SK-N-SH (cell line): ENCODE data around the gene KCND3. TPM values are rescaled to one million over a fixed set of nuclear protein-coding genes. Genes with fewer than 3 reads are reported as not detected.

Experiments
- CTCF ChIA-PET: fragments of 300-600, 350-600 bp; formaldehyde crosslinking; extraction: SDS; loops from one replicate; lab custom pipeline; 2021; lab: Yijun Ruan, JAX
- POLR2A ChIA-PET: fragments of 350-600 bp; sonication (Branson Sonifier 250); formaldehyde crosslinking; extraction: SDS; loops from one replicate; lab custom pipeline; 2020; ENCODE audit warnings: antibody characterized with exemption, inconsistent platforms; lab: Yijun Ruan, JAX
- DNase-seq: peaks from one replicate; pipeline ENCODE4 v3.0.0; 2012
- H2AFZ ChIP-seq: fragments of 200-600 bp; sonication (generic); 2 replicates; pipeline ENCODE4 v1.8.1; 2016; ENCODE audit warnings: antibody characterized with exemption, mild to moderate bottlenecking, low read depth
- H3F3A ChIP-seq: fragments of 200-600 bp; sonication (generic); replicated peaks from 2 replicates; pipeline ENCODE3; 2016; ENCODE audit warnings: antibody characterized with exemption, mild to moderate bottlenecking; ENCODE audit not compliant: insufficient read depth
- H3K27ac ChIP-seq, 2 experiments: fragments of 200-500 bp in 1 of 2; fragments of 200-600 bp in 1 of 2; sonication (Bioruptor generic) in 1 of 2; sonication (generic), shearing (Covaris generic) in 1 of 2; 2 replicates each; pipeline versions ENCODE4 v1.5.1 to v1.6.1; 2014 to 2016; ENCODE audit warnings: low read depth in 2 of 2, inconsistent platforms in 1 of 2, low read length in 1 of 2, mild to moderate bottlenecking in 1 of 2, mixed read lengths in 1 of 2
- H3K27me3 ChIP-seq: fragments of 200-600 bp; sonication (generic), shearing (Covaris generic); 2 replicates; pipeline ENCODE4 v1.6.1; 2016; ENCODE audit warnings: mixed run types; ENCODE audit not compliant: insufficient read depth
- H3K36me3 ChIP-seq, 2 experiments: fragments of 200-500 bp in 1 of 2; fragments of 200-600 bp in 1 of 2; sonication (Bioruptor generic) in 1 of 2; sonication (generic) in 1 of 2; replicated peaks in 1 of 2; 2 replicates each; pipeline versions ENCODE3 to v1.5.1; 2014 to 2016; ENCODE audit warnings: low read length in 1 of 2, mild to moderate bottlenecking in 1 of 2; ENCODE audit not compliant: insufficient read depth in 2 of 2, control insufficient read depth in 1 of 2
- H3K4me1 ChIP-seq, 2 experiments: fragments of 200-500 bp in 1 of 2; fragments of 200-600 bp in 1 of 2; sonication (Bioruptor generic) in 1 of 2; sonication (generic), shearing (Covaris generic) in 1 of 2; 2 replicates each; pipeline versions ENCODE4 v1.5.1 to v1.6.1; 2014 to 2016; ENCODE audit warnings: low read depth in 1 of 2, low read length in 1 of 2, mixed run types in 1 of 2; ENCODE audit not compliant: insufficient read depth in 2 of 2, control insufficient read depth in 1 of 2
- H3K4me2 ChIP-seq: fragments of 200-600 bp; sonication (generic), shearing (Covaris generic); 2 replicates; pipeline ENCODE4 v1.6.1; 2017; ENCODE audit warnings: mixed run types
- H3K4me3 ChIP-seq, 2 experiments: fragments of 200-500 bp in 1 of 2; fragments of 200-600 bp in 1 of 2; sonication (Bioruptor generic) in 1 of 2; sonication (generic), shearing (Covaris generic) in 1 of 2; 2 replicates each; pipeline versions ENCODE4 v1.5.1 to v1.8.1; 2014 to 2016; ENCODE audit warnings: low read depth in 2 of 2, inconsistent platforms in 1 of 2, low read length in 1 of 2, mild to moderate bottlenecking in 1 of 2, mixed read lengths in 1 of 2, moderate library complexity in 1 of 2
- H3K79me2 ChIP-seq: fragments of 200-600 bp; sonication (generic); 2 replicates; pipeline ENCODE4 v1.8.1; 2017; ENCODE audit warnings: mild to moderate bottlenecking; ENCODE audit not compliant: insufficient read depth
- H3K9ac ChIP-seq: fragments of 200-600 bp; sonication (generic); 2 replicates; pipeline ENCODE4 v1.6.1; 2017; ENCODE audit warnings: mixed run types
- H3K9me2 ChIP-seq: fragments of 200-600 bp; sonication (generic); 2 replicates; pipeline ENCODE4 v1.6.1; 2017; ENCODE audit warnings: mixed run types
- H3K9me3 ChIP-seq: fragments of 200-600 bp; sonication (generic); 2 replicates; pipeline ENCODE4 v1.6.1; 2017; ENCODE audit warnings: mixed run types, mild to moderate bottlenecking, moderate library complexity
- H4K20me1 ChIP-seq: fragments of 200-600 bp; sonication (generic); 2 replicates; pipeline ENCODE4 v1.6.1; 2017; ENCODE audit warnings: mild to moderate bottlenecking, mixed run types; ENCODE audit not compliant: insufficient read depth
- CHD2 ChIP-seq: fragments of 150-350 bp; IDR thresholded peaks from 2 replicates; pipeline ENCODE4 v1.6.1; 2018; ENCODE audit warnings: low read length; ENCODE audit not compliant: partially characterized antibody
- EP300 ChIP-seq, 2 experiments: IDR thresholded peaks; 2 replicates each; pipeline versions ENCODE4 v1.4.0 to v1.6.1; 2012; ENCODE audit warnings: borderline replicate concordance in 1 of 2, low read depth in 1 of 2, low read length in 1 of 2
- JUND ChIP-seq: IDR thresholded peaks from 2 replicates; pipeline ENCODE4 v1.4.0; 2012
- MAX ChIP-seq: IDR thresholded peaks from 2 replicates; pipeline ENCODE4 v1.4.0; 2012; ENCODE audit warnings: low read depth
- MEF2A ChIP-seq: IDR thresholded peaks from 2 replicates; pipeline ENCODE4 v1.4.0; 2012; ENCODE audit warnings: low read depth, borderline replicate concordance
- NFIC ChIP-seq: IDR thresholded peaks from 2 replicates; pipeline ENCODE4 v1.4.0; 2012; ENCODE audit warnings: borderline replicate concordance
- POLR2AphosphoS5 ChIP-seq: IDR thresholded peaks from 2 replicates; pipeline ENCODE4 v1.6.1; 2012; ENCODE audit warnings: low read depth, low read length
- RXRA ChIP-seq: IDR thresholded peaks from 2 replicates; pipeline ENCODE4 v1.4.0; 2012; ENCODE audit warnings: low read depth, mild to moderate bottlenecking, borderline replicate concordance
- SIN3A ChIP-seq: IDR thresholded peaks from 2 replicates; pipeline ENCODE4 v1.6.1; 2012; ENCODE audit warnings: low read depth, mild to moderate bottlenecking, low read length, moderate library complexity, borderline replicate concordance
- TAF1 ChIP-seq: IDR thresholded peaks from 2 replicates; pipeline ENCODE4 v1.6.1; 2012; ENCODE audit warnings: low read depth, mild to moderate bottlenecking, low read length, moderate library complexity, borderline replicate concordance
- TEAD4 ChIP-seq: IDR thresholded peaks from 2 replicates; pipeline ENCODE4 v1.4.0; 2012; ENCODE audit warnings: mild to moderate bottlenecking, borderline replicate concordance; ENCODE audit not compliant: insufficient read depth
- YY1 ChIP-seq: IDR thresholded peaks from 2 replicates; pipeline ENCODE4 v1.4.0; 2012; ENCODE audit warnings: low read depth, mild to moderate bottlenecking
- ZBTB33 ChIP-seq: IDR thresholded peaks from 2 replicates; pipeline ENCODE4 v1.4.0; 2012; ENCODE audit warnings: low read depth, borderline replicate concordance
- whole genome bisulfite sequencing: methylation state at CpG from one replicate; pipeline ENCODE4 v1.1.6; 2017; ENCODE audit warnings: low lambda C conversion rate; 5-methylcytosine and 5-hydroxymethylcytosine counted together
- polyA plus RNA-seq, 3 experiments: library from polyadenylated mRNA; depleted of rRNA; stranded (reverse); fragments of >200 nt; gene quantifications; 2 replicates each; pipeline ENCODE4 v1.2.3, GENCODE V29; 2012
- TF ChIP-seq, protein P1 (sequence below): fragments of 150-350 bp; IDR thresholded peaks from 2 replicates; pipeline ENCODE4 v1.6.1; 2017; ENCODE audit warnings: antibody characterized with exemption, low read length, low read depth, borderline replicate concordance

Gene KCND3
- polyA plus RNA-seq, 1 of the 3 experiments (the other 2 are of a cell fraction), result not detected

- no peak overlapping the region for H3K4me3 ChIP-seq
- peaks cover 0 to 6% of the 10 kb centered on the region in 2 experiments; a peak in 1 of 4 replicates for H3K4me1 ChIP-seq
- no peak overlapping the region for H3K9ac ChIP-seq
- H3K4me2 ChIP-seq, result no peak overlapping the region
- H3K36me3 ChIP-seq, result no peaks in the 10 kb centered on the region
- H2AFZ ChIP-seq, result no peak overlapping the region
- peaks cover 3% of the 10 kb centered on the region for H3K27me3 ChIP-seq
- no peaks in the 10 kb centered on the region for H3K9me2 ChIP-seq
- H3K79me2 ChIP-seq, result no peaks in the 10 kb centered on the region
- no peaks in the 10 kb centered on the region for H3F3A ChIP-seq
- ChIA-PET POLR2A (no interaction called here), CTCF (no interaction called here)
- no peak for DNase-seq
- H4K20me1 ChIP-seq, result no peaks in the 10 kb centered on the region
- WGBS, result 21% methylated on average over 4 of the region's 4 CpGs
- no peak for TF ChIP-seq JUND
- TF ChIP-seq MEF2A, result no peak
- TF ChIP-seq, protein P1, sequence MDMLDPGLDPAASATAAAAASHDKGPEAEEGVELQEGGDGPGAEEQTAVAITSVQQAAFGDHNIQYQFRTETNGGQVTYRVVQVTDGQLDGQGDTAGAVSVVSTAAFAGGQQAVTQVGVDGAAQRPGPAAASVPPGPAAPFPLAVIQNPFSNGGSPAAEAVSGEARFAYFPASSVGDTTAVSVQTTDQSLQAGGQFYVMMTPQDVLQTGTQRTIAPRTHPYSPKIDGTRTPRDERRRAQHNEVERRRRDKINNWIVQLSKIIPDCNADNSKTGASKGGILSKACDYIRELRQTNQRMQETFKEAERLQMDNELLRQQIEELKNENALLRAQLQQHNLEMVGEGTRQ, result no peak
- no peak for TF ChIP-seq NFIC
- TF ChIP-seq RXRA, result no peak
- no peak for TF ChIP-seq EP300 (IDR thresholded peaks at IDR 0.05; ENCODE audit: borderline replicate concordance in 1 of 2, low read depth in 1 of 2, low read length in 1 of 2)
- no peak for TF ChIP-seq YY1
- TF ChIP-seq ZBTB33, result no peak
- TF ChIP-seq SIN3A, result no peak
- no peak for TF ChIP-seq TEAD4
- no peak for TF ChIP-seq TAF1
- TF ChIP-seq CHD2, result no peak
- no peak for TF ChIP-seq POLR2AphosphoS5
- H3K9me3 ChIP-seq, result no peaks in the 10 kb centered on the region
- H3K27ac ChIP-seq, result no peak overlapping the region
Measured at GRCh38 chr1:111909030-111909429, 80.4 kb downstream of the KCND3 start.

GRCh38 chr1:111908011-111908621 lies 81.4 kb downstream of the KCND3 start:
- Histone ChIP-seq H3K79me2 (no peaks in the 10 kb centered on the region), H3K27me3 (peaks cover 3% of the 10 kb centered on the region), H3F3A (no peaks in the 10 kb centered on the region), H3K27ac (no peak overlapping the region), H3K4me3 (no peak overlapping the region), H3K9ac (no peak overlapping the region), H3K36me3 (no peaks in the 10 kb centered on the region), H3K9me2 (no peaks in the 10 kb centered on the region), H2AFZ (no peak overlapping the region), H3K4me1 (peaks cover 0 to 6% of the 10 kb centered on the region in 2 experiments; a peak in 1 of 4 replicates), H3K4me2 (no peak overlapping the region), H3K9me3 (no peaks in the 10 kb centered on the region), H4K20me1 (no peaks in the 10 kb centered on the region)
- CTCF ChIA-PET, result interaction anchor here (0.6 to 1.2 kb wide), 2 partner anchors 12 to 933 kb away, joined by 3 to 4 read pairs; no protein-coding TSS in a partner anchor
- POLR2A ChIA-PET, result no interaction called here
- WGBS, result 45% methylated on average over 3 of the region's 3 CpGs
- DNase-seq, result no peak
- no peak for TF ChIP-seq MAX
- no peak for TF ChIP-seq TEAD4
- no peak for TF ChIP-seq NFIC
